Measurements from ENCODE around the gene PLA2G15. TPM values are rescaled to one million over a fixed set of nuclear protein-coding genes. Genes with fewer than 3 reads are reported as not detected.

Gene PLA2G15
- total RNA-seq, 1 donor from 2014 or later: 35.5 TPM

DNA sequence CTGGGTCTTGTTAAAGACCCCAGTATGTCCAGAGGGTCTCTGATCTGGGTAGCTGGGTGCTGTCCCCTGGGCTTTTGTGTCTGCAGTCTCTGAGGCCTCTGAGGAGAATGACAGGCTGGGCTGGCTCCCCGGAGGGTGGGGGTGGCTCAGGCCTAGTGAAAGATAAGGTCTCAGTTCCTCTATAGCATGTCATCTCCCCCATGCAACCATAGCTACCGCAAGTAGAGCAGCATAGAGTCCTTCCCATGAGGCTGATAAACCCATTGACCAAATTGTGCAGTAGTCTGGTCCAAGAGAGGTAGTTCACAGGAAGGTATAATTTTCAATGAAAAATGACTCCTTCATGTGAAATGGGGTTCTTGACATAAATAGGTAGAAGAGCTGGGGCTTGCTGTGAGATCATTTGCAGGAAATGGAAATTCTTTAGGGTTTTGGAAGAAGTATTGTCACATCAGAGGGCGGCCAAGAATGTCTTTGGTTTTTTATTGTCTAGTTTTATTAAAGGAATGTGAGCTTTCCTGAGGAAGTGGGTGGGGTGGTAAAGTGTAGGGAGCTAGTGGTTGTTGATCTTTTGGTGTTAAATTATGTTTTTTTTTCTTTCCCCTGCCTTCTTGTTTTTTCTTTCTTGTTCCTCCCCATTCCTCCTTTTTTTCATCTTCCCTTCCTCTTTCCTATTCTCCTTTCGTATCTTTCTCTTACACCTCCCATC lies 44.6 kb downstream of the PLA2G15 start:
- Histone ChIP-seq H3K4me1 (peaks cover 71% of the 10 kb centered on the region), H3K4me3 (peak overlapping the region; percentile 8), H3K36me3 (peaks cover 45% of the 10 kb centered on the region), H3K27me3 (ENCODE audit: low read depth) (no peaks in the 10 kb centered on the region), H3K27ac (replicated peaks) (peak overlapping the region; percentile 87), H3K9me3 (replicated peaks) (no peaks in the 10 kb centered on the region)
- DNase-seq: no peak
- intact Hi-C loops (cut with micrococcal nuclease): no loop called here
- no peak for TF ChIP-seq CTCF (IDR thresholded peaks at IDR 0.05; ENCODE audit: borderline replicate concordance)

GRCh38 chr16:68290450-68290849 lies 45.3 kb downstream of the PLA2G15 start:
- intact Hi-C loops (cut with micrococcal nuclease): no loop called here
- Histone ChIP-seq H3K36me3 (peaks cover 52% of the 10 kb centered on the region), H3K4me1 (peaks cover 70% of the 10 kb centered on the region)

GRCh38 chr16:68291227-68291626 lies 46.1 kb downstream of the PLA2G15 start:
- no peak for TF ChIP-seq CTCF (IDR thresholded peaks at IDR 0.05; ENCODE audit: borderline replicate concordance)
- H3K36me3 ChIP-seq: peaks cover 60% of the 10 kb centered on the region
- no peak for DNase-seq
- peaks cover 70% of the 10 kb centered on the region for H3K4me1 ChIP-seq
- H3K4me3 ChIP-seq: no peak overlapping the region
- H3K27me3 ChIP-seq (ENCODE audit: low read depth): no peaks in the 10 kb centered on the region
- H3K27ac ChIP-seq (replicated peaks): peak overlapping the region; percentile 87
- intact Hi-C loops (cut with micrococcal nuclease): no loop called here
- no peaks in the 10 kb centered on the region for H3K9me3 ChIP-seq (replicated peaks)

More at GRCh38 chr16:68290450-68290849, 45.3 kb downstream of the PLA2G15 start:
- DNase-seq: no peak
- no peak for TF ChIP-seq CTCF (IDR thresholded peaks at IDR 0.05; ENCODE audit: borderline replicate concordance)
- Histone ChIP-seq H3K4me3 (peak overlapping the region; percentile 8), H3K27me3 (ENCODE audit: low read depth) (no peaks in the 10 kb centered on the region), H3K9me3 (replicated peaks) (no peaks in the 10 kb centered on the region), H3K27ac (replicated peaks) (peak overlapping the region; percentile 87)

DNA sequence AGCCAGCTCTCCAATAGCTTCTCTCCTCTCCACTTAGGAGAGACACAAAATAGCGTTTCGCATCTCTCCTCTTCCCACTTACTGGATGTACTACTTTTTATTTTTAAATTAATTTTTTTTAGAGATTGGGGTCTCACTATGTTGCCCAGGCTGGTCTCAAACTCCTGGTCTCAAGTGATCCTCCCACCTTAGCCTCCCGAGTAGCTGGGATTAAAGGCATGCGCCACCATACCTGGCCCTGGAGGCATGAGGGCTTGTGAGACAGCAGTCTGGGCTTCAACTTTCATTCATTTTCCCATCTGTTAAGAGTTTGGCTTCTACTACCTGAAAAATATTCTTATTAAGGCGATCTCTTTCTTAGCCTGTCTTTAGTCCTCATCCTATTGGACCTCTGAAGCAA lies 47.3 kb downstream of the PLA2G15 start:
- Histone ChIP-seq H3K27me3 (ENCODE audit: low read depth) (no peaks in the 10 kb centered on the region), H3K4me1 (peaks cover 70% of the 10 kb centered on the region), H3K4me3 (no peak overlapping the region), H3K27ac (replicated peaks) (peak overlapping the region; percentile 40), H3K36me3 (peaks cover 72% of the 10 kb centered on the region), H3K9me3 (replicated peaks) (no peaks in the 10 kb centered on the region)
- DNase-seq: no peak
- intact Hi-C loops (cut with micrococcal nuclease): no loop called here
- no peak for TF ChIP-seq CTCF (IDR thresholded peaks at IDR 0.05; ENCODE audit: borderline replicate concordance)

- H3K4me3 ChIP-seq: no peak overlapping the region
- intact Hi-C loops (cut with micrococcal nuclease): no loop called here
- DNase-seq: peak; percentile 47
- H3K36me3 ChIP-seq: peaks cover 95% of the 10 kb centered on the region
- H3K27me3 ChIP-seq (ENCODE audit: low read depth): no peaks in the 10 kb centered on the region
- H3K27ac ChIP-seq (replicated peaks): peak overlapping the region; percentile 73
- no peak for TF ChIP-seq CTCF (IDR thresholded peaks at IDR 0.05; ENCODE audit: borderline replicate concordance)
- H3K4me1 ChIP-seq: peaks cover 69% of the 10 kb centered on the region
- H3K9me3 ChIP-seq (replicated peaks): no peaks in the 10 kb centered on the region
Measured at GRCh38 chr16:68296291-68296690, 51.1 kb downstream of the PLA2G15 start.
